HCT116 (cell line): Measurements from ENCODE around the gene LAMB4. TPM values are rescaled to one million over a fixed set of nuclear protein-coding genes. Genes with fewer than 3 reads are reported as not detected.

Source experiments
- ATAC-seq: fragments of 200-7000 bp; cut with Tn5 transposase; 2 replicates; pipeline ENCODE4 v1.9.1; 2020; ENCODE audit warnings: mild to moderate bottlenecking, moderate library complexity
- BruUV-seq: library from RNA; stranded (reverse); fragments of 400-500 nt; replicated peaks from 2 replicates; lab custom pipeline; 2021; lab: Mats Ljungman, UMichigan
- CTCF ChIA-PET: fragments of 300-600 bp; sonication (Branson Sonifier 250); formaldehyde crosslinking; loops from one replicate; lab custom pipeline; 2021; ENCODE audit warnings: antibody characterized with exemption; lab: Charles Lee
- POLR2A ChIA-PET: fragments of 300-600, 350-600 bp; sonication (Branson Sonifier 250); formaldehyde crosslinking; loops from one replicate; lab custom pipeline; 2021; ENCODE audit warnings: antibody characterized with exemption; lab: Charles Lee
- RAD21 ChIA-PET, 2 experiments: fragments of 300-600 bp; sonication (Branson Sonifier 250); formaldehyde crosslinking; loops; one replicate each; lab custom pipeline; 2023; ENCODE audit warnings: low total read pairs in 2 of 2; ENCODE audit not compliant: uncharacterized antibody in 2 of 2, unreplicated experiment in 2 of 2, low non-redundant PET in 1 of 2; lab: Charles Lee
- DNase-seq: peaks from one replicate; pipeline ENCODE4 v3.0.0-alpha.2; 2010; ENCODE audit warnings: low read depth, low spot score
- H2AFZ ChIP-seq: fragments of 200-600 bp; shearing (Covaris generic), sonication (generic); 2 replicates; pipeline ENCODE4 v1.6.1; 2017; ENCODE audit warnings: low read depth, mixed run types, mixed read lengths, antibody characterized with exemption, low read length; ENCODE audit not compliant: poor library complexity, severe bottlenecking
- H3K27ac ChIP-seq: 2 replicates; pipeline ENCODE4 v1.5.1; 2012; ENCODE audit warnings: low read depth, low read length
- H3K27me3 ChIP-seq: fragments of 200-600 bp; sonication (generic); 2 replicates; pipeline ENCODE4 v1.6.1; 2016; ENCODE audit warnings: mixed run types, low read length, mixed read lengths; ENCODE audit not compliant: insufficient read depth
- H3K36me3 ChIP-seq, 2 experiments: fragments of 200-500 bp in 1 of 2; fragments of 200-600 bp in 1 of 2; sonication (Bioruptor generic) in 1 of 2; sonication (generic) in 1 of 2; 2 replicates each; pipeline versions ENCODE4 v1.5.1 to v1.6.1; 2014 to 2016; ENCODE audit warnings: low read length in 2 of 2, inconsistent platforms in 1 of 2, mixed read lengths in 1 of 2, mixed run types in 1 of 2; ENCODE audit not compliant: insufficient read depth in 2 of 2, control insufficient read depth in 1 of 2
- H3K4me1 ChIP-seq, 2 experiments: fragments of 200-600 bp in 1 of 2; sonication (generic) in 1 of 2; 2 replicates each; pipeline versions ENCODE4 v1.5.1 to v1.6.1; 2012 to 2017; ENCODE audit warnings: low read length in 2 of 2, inconsistent platforms in 1 of 2, mild to moderate bottlenecking in 1 of 2, mixed read lengths in 1 of 2, mixed run types in 1 of 2, moderate library complexity in 1 of 2; ENCODE audit not compliant: insufficient read depth in 2 of 2, control insufficient read depth in 1 of 2
- H3K4me2 ChIP-seq: fragments of 200-600 bp; sonication (generic); 2 replicates; pipeline ENCODE4 v1.6.1; 2017; ENCODE audit warnings: mixed run types, low read length, mixed read lengths
- H3K4me3 ChIP-seq, 2 experiments: fragments of 200-600 bp in 1 of 2; sonication (generic) in 1 of 2; replicated peaks in 1 of 2; 2 replicates each; pipeline ENCODE4 v1.5.1; 2011 to 2016; ENCODE audit warnings: low read length in 2 of 2, control low read depth in 1 of 2, low read depth in 1 of 2, mild to moderate bottlenecking in 1 of 2, mixed read lengths in 1 of 2, mixed run types in 1 of 2
- H3K79me2 ChIP-seq: fragments of 200-600 bp; sonication (generic); 2 replicates; pipeline ENCODE4 v1.6.1; 2017; ENCODE audit warnings: mild to moderate bottlenecking, mixed run types, low read length, moderate library complexity, mixed read lengths; ENCODE audit not compliant: insufficient read depth
- H3K9ac ChIP-seq: fragments of 200-600 bp; sonication (generic); 2 replicates; pipeline ENCODE4 v1.6.1; 2016; ENCODE audit warnings: low read length, mixed read lengths
- H3K9me2 ChIP-seq: fragments of 200-600 bp; sonication (generic), shearing (Covaris generic); 2 replicates; pipeline ENCODE4 v1.6.1; 2017; ENCODE audit warnings: mixed run types, mild to moderate bottlenecking, moderate library complexity; ENCODE audit not compliant: insufficient read depth
- H3K9me3 ChIP-seq, 2 experiments: fragments of 200-500 bp in 1 of 2; fragments of 200-600 bp in 1 of 2; sonication (Bioruptor generic) in 1 of 2; sonication (generic) in 1 of 2; 2 replicates each; pipeline ENCODE4 v1.6.1; 2014 to 2017; ENCODE audit warnings: low read length in 2 of 2, mixed read lengths in 2 of 2, inconsistent platforms in 1 of 2, low read depth in 1 of 2, mild to moderate bottlenecking in 1 of 2, mixed run types in 1 of 2, moderate library complexity in 1 of 2; ENCODE audit not compliant: control insufficient read depth in 1 of 2, insufficient read depth in 1 of 2
- H4K20me1 ChIP-seq: fragments of 200-600 bp; sonication (generic), shearing (Covaris generic); 2 replicates; pipeline ENCODE4 v1.6.1; 2017; ENCODE audit warnings: mixed run types, mild to moderate bottlenecking, moderate library complexity; ENCODE audit not compliant: insufficient read depth
- CTCF ChIP-seq, 3 experiments: fragments of 200-600 bp in 1 of 3; sonication (generic) in 1 of 3; IDR thresholded peaks in 2 of 3; conservative IDR thresholded peaks in 1 of 3; 2 replicates each; pipeline ENCODE4 v1.5.1; 2012 to 2017; ENCODE audit warnings: low read depth in 2 of 3, low read length in 2 of 3, antibody characterized with exemption in 1 of 3, borderline replicate concordance in 1 of 3, control low read depth in 1 of 3, mild to moderate bottlenecking in 1 of 3, mixed read lengths in 1 of 3, mixed run types in 1 of 3, moderate library complexity in 1 of 3; ENCODE audit not compliant: insufficient read depth in 1 of 3
- MAX ChIP-seq: IDR thresholded peaks from 2 replicates; pipeline ENCODE4 v1.6.1; 2012
- POLR2A ChIP-seq: IDR thresholded peaks from 2 replicates; pipeline ENCODE4 v1.7.0; 2011; ENCODE audit warnings: borderline replicate concordance; ENCODE audit not compliant: insufficient read depth, insufficient read length; ENCODE audit errors: extremely low read depth
- YY1 ChIP-seq: IDR thresholded peaks from 2 replicates; pipeline ENCODE4 v1.6.1; 2011; ENCODE audit warnings: low read length, low read depth, moderate library complexity, mild to moderate bottlenecking; ENCODE audit not compliant: insufficient replicate concordance; ENCODE audit errors: extremely low read depth
- intact Hi-C: fragments of 100-400 bp; cut with micrococcal nuclease; formaldehyde crosslinking; loops from 2 replicates; pipeline ENCODE4 v1.10.0; 2022
- total RNA-seq: library from RNA; stranded (reverse); gene quantifications from one replicate; pipeline ENCODE4 v1.2.1, GENCODE V29; 2021; ENCODE audit not compliant: unreplicated experiment

LAMB4 gene
- total RNA-seq, 1 experiment from 2014 or later: not detected

GRCh38 chr7:108063520-108063933 lies 66.6 kb downstream of the LAMB4 start:
- CTCF ChIA-PET: no interaction called here
- no peak for DNase-seq

GRCh38 chr7:108062250-108063014 lies 67.7 kb downstream of the LAMB4 start:
- RAD21 ChIA-PET: no interaction called here
- POLR2A ChIA-PET: no interaction called here

More at GRCh38 chr7:108063520-108063933, 66.6 kb downstream of the LAMB4 start:
- no peak overlapping the region for H3K9ac ChIP-seq
- RAD21 ChIA-PET: no interaction called here
- no TSS peak for BruUV-seq
- intact Hi-C loops: no loop called here
- TF ChIP-seq YY1 (no peak), POLR2A (no peak)
- POLR2A ChIA-PET: no interaction called here
- no peaks in the 10 kb centered on the region for H3K9me2 ChIP-seq
- H3K79me2 ChIP-seq: no peaks in the 10 kb centered on the region
- H3K36me3 ChIP-seq: no peaks in the 10 kb centered on the region
- H2AFZ ChIP-seq: no peak overlapping the region
- H4K20me1 ChIP-seq: no peaks in the 10 kb centered on the region
- H3K4me3 ChIP-seq: no peak overlapping the region
- ATAC-seq: no peak
- no peaks in the 10 kb centered on the region for H3K9me3 ChIP-seq
- peaks cover 0 to 5% of the 10 kb centered on the region in 2 experiments; a peak in 1 of 4 replicates for H3K4me1 ChIP-seq
- H3K4me2 ChIP-seq: no peak overlapping the region
- no peak overlapping the region for H3K27ac ChIP-seq
- H3K27me3 ChIP-seq: no peaks in the 10 kb centered on the region

More at GRCh38 chr7:108062250-108063014, 67.7 kb downstream of the LAMB4 start:
- no peak overlapping the region for H3K4me2 ChIP-seq
- H3K36me3 ChIP-seq: no peaks in the 10 kb centered on the region
- H3K79me2 ChIP-seq: no peaks in the 10 kb centered on the region
- no peak overlapping the region for H3K27ac ChIP-seq
- no peak overlapping the region for H2AFZ ChIP-seq
- intact Hi-C loops: no loop called here
- no peaks in the 10 kb centered on the region for H4K20me1 ChIP-seq
- no peak for ATAC-seq
- CTCF ChIA-PET: no interaction called here
- no TSS peak for BruUV-seq
- peaks cover 0 to 5% of the 10 kb centered on the region in 2 experiments; a peak in 1 of 4 replicates for H3K4me1 ChIP-seq
- no peak overlapping the region for H3K9ac ChIP-seq
- no peak for DNase-seq
- H3K9me2 ChIP-seq: no peaks in the 10 kb centered on the region
- no peaks in the 10 kb centered on the region for H3K9me3 ChIP-seq
- no peaks in the 10 kb centered on the region for H3K27me3 ChIP-seq
- no peak overlapping the region for H3K4me3 ChIP-seq
- TF ChIP-seq MAX: no peak
- TF ChIP-seq CTCF (IDR thresholded peaks at IDR 0.05 in 2 of 3, conservative IDR thresholded peaks at IDR 0.05 in 1 of 3; ENCODE audit: borderline replicate concordance in 1 of 3, insufficient read depth in 1 of 3, low read depth in 2 of 3, low read length in 2 of 3): no peak
